Measurements from ENCODE around the gene HBEGF. TPM values are rescaled to one million over a fixed set of nuclear protein-coding genes. Genes with fewer than 3 reads are reported as not detected.
A peak's percentile ranks its signal among the peaks of the same experiment; 100 is the strongest.

Gene HBEGF
- total RNA-seq, 1 donor from 2014 or later, result 15.5 TPM

DNA sequence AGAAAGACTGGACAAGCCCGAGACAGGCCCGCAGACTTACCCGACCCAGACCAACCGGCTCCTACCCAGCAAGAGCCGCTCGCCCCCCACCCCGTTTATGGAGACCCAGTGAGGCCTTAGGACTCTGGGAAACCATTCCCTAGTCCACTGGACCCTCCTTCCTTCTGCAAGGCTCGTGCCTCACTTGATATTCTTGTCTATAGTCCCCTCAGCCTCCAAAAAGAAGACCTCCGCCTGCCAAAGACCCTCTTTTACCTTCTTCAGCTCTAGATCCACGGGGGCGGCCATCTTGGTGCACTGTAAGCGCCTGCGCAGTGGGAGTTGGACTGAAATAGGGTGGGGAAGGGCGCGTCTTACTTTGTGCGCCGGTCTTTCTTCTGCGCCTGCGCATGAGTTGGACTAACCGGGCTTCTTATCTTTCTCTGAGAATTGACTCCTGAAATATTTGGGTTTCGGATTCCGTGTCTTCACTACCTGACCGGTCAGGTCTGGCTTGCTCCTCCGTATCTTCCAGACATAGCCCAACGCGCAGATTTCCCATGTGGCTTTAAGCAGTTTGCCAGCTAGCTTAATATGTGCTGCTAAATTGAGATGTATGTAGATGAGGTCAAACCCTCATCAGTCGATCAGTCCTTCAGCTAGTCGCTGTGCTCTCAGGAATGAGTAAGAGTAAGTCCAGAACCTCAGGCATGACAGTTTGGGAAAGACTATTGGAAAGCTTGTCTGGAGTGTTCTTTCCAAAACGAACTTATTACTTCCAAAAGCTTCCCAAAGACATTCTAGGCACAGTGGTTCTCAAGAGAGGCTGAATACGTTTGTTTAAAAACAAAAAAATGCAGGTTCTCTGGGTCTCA, 43.4 kb downstream of the HBEGF start, which contains the start of gene PFDN1:
TSS of gene PFDN1 (minus strand) at position 316 of the 854 bp plus-strand sequence. CDS start at position 288, 28 bp downstream.
- DNase-seq (ENCODE audit: low read depth in 2 of 2), result peak; percentile 84 to 95

DNA sequence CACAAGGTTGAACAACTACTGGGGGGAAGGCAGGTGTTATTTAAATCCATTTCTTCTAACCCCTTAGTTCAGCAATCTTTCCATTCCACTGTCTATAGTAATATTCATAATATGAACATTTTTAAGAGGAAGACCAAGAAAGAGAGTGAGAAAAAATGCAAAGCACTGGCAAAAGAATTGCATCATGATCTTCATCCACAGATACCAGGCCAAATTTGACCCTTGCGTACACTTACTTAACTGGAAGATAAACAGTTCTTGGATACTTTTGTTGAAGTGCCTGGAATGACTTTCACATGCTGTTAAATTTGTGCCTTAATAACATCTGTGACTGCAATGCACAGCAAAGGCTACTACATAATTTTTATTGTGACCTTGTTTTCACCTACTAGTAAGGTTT, 45.3 kb downstream of the HBEGF start:
- no peak for DNase-seq (ENCODE audit: low read depth in 2 of 2)

DNA sequence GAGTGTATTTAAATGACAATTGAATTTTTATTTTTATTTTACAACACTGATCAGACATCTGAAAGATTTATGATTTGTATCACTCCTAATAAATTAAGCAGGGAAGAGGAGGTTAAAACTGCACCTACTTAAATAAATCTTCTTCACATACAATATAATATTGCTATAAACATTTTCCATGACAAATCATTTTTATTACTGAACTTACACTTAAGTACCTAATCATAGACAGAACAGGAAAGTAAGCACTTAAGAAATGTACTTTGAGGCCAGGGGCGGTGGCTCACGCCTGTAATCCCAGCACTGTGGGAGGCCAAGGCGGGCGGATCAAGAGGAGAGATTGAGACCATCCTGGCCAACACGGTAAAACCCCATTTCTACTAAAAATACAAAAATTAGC, 47.3 kb downstream of the HBEGF start:
- no peak for DNase-seq (ENCODE audit: low read depth in 2 of 2)

DNA sequence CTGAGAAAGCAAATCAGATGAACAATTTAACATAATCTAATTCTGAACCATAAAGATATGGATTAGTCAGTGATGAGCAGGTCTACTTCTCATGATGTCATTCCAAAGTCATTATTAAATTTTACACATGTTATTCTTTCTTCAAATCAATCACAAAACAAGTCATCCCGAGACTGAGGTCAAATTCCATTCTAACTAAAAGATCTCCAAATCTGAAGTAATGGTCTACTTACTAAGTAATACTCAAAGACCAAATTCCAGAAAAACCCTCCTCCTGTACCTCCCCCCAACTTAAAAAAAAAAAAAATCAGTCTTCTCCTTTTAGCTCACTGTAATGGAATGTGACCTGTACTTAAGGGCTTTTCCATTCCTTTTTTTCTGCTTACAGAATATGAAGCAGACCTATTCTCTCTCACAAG, 48.2 kb downstream of the HBEGF start:
- DNase-seq (ENCODE audit: low read depth in 2 of 2), result peak in 1 of 2 donors; percentile 46

DNA sequence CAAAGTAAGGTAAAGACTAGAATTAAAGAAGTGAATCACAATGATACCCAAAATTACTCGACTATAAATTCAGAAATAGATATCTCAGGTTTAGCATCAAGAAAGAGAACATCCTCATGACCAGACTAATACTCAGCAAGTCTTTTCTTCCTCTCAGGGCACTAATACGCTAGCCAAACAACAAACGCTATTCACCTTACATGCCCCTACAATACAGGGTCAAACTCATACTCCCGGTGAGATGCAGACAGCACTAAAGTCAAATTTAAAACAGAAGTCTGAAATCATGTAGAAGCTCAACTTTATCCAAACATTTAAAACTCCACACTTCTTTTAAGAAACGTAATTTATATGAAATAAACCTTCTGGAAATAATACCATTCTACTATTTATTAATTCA, 49.1 kb downstream of the HBEGF start:
- no peak for DNase-seq (ENCODE audit: low read depth in 2 of 2)

DNA sequence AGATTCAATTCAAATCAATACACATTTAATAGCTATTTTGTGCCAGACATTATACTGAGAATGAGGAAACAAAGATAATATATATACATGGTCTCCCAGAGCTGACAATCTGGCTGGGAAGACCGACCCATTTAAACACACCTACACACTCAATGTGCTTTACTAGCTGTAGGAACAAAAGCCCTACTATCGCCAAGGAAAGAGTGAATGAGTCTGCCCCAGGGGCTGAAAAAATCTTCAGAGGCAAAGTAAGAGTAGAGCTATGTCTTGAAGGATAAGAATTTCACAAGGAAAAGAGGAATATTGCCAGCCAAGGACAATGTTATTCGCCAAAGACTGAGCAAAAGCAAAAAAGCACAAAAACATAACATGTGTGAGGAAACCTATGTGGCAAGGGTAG, 50.1 kb downstream of the HBEGF start:
- DNase-seq (ENCODE audit: low read depth in 2 of 2), result no peak

DNA sequence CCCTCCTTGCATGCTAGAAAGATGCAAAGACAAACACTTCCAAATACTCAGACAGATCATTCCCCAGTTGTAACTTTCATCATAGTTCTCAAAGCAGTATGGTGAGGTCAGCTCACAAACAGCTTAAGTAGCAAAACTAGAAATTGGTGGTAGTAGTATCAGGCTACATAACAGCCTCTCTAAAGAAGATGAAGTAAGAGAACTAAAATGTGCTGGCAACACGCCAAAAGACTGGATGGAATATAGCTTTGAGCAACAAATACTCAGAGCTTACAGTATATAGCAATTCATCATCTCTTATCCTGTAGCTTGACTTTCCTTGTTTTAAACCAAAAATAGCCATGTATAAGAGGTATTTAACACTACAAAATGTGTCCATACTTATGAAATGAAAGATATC, 51.0 kb downstream of the HBEGF start:
- peak; percentile 43 to 94 for DNase-seq (ENCODE audit: low read depth in 2 of 2)

DNA sequence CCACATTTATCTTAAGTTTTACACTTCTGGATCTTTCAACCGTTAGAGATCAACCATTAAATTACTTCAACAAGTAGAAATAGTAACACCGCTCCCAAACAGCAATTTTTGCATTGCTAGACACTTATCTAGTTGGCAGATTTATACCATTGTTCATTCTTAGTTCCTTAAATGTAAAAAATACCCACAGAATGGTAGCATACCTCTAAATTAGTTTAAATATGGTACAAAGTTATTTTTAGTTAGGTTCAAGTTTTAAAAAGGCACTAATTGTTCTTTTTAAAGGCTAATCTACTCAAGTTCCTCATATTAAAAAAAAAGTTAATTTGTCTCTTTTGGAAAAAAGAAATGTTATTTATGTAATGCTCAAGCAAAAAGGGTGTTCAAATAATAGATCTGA, 51.6 kb downstream of the HBEGF start:
- no peak for DNase-seq (ENCODE audit: low read depth in 2 of 2)

DNA sequence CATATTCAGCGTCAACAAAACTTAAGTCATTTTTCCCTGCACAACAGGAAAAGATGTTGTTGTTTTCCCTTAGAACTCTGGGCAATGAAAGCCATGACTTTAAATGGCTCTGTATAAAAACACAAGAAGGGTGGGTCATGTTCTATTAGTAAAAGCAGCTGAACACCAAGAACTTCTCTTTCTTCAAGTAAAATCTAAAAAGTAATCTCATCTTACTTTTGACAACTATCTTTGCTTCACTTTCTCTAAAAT, 52.6 kb downstream of the HBEGF start:
- DNase-seq (ENCODE audit: low read depth in 2 of 2), result no peak

DNA sequence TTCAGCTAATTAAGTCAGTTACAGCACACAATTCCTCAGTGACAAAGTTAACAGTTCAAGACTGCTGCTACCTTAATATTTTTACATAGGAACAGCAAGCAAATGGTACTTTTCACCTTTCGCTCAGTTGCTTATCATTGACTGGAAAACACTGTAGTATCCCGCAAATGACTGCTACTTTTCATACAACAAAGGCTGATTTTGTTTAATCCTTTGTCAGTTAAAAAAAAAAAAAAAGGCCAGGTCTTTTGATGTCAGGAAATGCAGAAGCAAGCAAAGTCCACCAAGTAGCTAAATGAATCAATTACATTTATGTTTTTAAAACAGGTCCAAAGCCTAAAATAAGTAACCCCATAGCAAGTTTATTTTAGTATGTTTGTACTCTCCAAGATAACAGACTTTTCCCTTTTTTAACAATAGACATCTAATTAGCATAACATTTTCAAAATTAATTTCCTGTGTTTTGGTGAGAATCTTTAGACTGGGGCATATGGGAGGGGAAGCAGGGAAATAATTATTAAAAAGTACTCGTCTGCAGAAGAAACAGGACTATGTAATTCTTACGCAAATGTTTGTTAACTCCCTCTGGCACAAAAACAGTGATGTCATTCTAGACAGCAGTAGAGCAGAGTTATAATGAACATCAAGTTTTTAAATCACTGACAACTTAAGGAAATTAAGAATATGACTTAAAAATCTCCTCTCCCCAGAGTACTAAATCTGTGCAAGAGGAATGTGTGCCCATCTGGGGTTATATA, 53.1 kb downstream of the HBEGF start:
- DNase-seq (ENCODE audit: low read depth in 2 of 2), result peak in 1 of 2 donors; percentile 65

DNA sequence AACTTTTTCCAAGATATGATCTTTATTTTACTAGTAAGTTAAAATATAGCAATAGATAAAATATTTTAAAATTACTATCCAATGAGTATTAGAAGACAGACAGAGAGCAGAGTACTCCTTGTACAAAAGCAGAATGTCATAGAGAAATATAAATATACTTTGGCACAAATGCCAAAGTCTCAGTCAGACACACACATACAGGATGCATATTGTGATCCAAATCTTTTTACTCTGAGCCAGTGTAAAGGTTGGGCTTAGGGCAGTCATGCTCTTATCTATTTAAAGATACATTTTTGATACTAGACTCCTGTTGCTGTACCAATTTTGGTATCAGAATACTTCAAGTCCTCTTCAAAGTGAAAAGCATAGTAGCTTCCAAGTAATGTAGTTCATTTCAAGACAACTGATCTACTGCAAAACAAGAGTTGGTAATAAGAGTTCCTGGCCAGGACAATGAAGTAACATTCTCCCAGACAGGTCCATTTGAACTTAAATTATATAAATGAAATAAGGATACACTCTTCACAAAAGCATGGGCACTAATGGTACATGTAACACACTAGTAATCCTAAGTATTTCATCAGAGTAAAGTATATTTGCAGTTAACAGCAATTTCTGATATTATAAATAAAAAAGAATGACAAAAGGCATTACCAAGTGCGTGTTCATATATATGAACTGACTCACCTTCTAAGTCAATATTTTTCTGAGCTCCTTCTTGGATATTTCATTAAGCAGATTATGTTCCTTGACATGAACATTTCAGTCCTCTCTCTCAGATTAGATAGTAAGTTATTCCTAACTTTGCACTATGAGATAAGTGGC, 54.0 kb downstream of the HBEGF start:
- DNase-seq (ENCODE audit: low read depth in 2 of 2), result peak in 1 of 2 donors; percentile 76

DNA sequence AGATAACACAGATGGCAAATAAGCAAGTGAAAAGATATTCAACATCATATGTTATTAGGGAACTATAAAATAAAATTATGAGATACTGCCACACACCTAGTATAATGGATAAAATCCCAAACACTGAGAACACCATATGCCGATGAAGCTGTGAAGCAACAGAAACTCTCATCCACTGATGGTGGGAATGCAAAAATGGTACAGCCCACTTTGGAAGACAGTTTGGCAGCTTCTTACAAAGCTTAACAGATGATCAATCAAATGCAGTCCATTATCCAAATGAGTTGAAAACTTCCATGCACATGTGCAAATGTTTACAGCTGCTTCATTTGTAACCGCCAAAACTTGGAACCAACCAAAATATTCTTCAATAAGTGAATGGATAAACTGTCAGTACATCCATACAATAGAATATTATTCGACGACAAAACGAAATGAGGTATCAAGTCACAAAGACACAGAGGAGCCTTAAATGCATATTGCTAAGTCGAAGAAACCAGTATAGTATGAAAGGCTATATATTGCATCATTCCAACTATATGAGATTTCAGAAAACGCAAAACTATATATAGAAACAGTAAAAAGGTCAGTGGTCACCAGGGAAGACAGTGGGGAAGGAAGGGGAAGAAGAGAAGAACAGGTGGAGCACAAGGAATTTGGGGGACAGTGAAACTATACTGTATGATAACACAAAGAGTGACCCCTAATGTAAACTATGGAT, 58.4 kb downstream of the HBEGF start:
- no peak for DNase-seq (ENCODE audit: low read depth in 2 of 2)

DNA sequence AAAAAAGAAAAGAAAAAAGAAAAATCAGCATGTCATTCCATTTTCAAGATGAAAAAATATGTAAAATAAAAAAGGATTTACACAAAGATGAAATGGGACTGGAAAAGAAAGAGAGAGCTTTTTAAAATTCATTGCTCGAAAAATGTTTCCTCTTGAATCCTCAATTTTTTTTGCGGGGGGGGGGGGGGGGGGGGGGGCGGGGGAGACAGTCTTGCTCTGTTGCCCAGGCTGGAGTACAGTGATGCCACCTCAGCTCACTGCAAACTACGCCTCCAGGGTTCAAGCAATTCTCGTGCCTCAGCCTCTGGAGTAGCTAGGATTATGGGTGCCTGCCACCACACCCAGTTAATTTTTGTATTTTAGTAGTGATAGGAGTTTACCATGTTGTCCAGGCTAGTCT, 60.0 kb downstream of the HBEGF start:
- no peak for DNase-seq (ENCODE audit: low read depth in 2 of 2)

DNA sequence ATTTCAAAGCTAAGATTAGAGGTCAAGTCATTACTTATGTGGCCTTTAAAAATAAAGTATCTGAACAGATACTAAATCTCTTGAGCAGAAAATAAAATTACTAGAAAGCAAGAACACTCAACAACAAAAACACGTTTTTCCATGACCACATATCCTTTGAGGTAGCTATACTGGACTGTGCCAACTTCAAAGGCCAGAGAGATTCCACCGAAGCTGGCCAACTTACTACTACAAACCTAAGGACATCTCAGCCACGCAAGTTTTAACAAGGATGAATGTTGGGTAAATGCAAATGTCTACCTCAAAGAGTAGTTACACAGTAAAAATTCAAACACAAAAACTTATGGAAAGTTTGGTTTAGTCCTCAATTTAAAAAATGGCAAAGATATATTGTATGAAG, 62.4 kb downstream of the HBEGF start:
- no peak for DNase-seq (ENCODE audit: low read depth in 2 of 2)

Other genes with a start within 250 kb of the HBEGF start
- gene PURA, start 232.5 kb downstream of the HBEGF start, total RNA-seq, result 4.5 and 7.0 TPM in 2 replicates
- 2.6 and 4.0 TPM in 2 replicates for gene IGIP, start 220.7 kb downstream of the HBEGF start, total RNA-seq
- 11.3 and 16.3 TPM in 2 replicates for gene CYSTM1, start 171.4 kb downstream of the HBEGF start, total RNA-seq
- gene PFDN1, start 43.5 kb downstream of the HBEGF start, total RNA-seq, result 63.2 and 65.4 TPM in 2 replicates
- gene SLC4A9, start 13.6 kb upstream of the HBEGF start, total RNA-seq, result not detected in 2 replicates
- 44.7 and 59.3 TPM in 2 replicates for gene ANKHD1, start 55.2 kb upstream of the HBEGF start, total RNA-seq
- 1.3 and 2.3 TPM in 2 replicates for gene EIF4EBP3, start 201.1 kb upstream of the HBEGF start, total RNA-seq
- 17.5 and 18.2 TPM in 2 replicates for gene SRA1, start 210.9 kb upstream of the HBEGF start, total RNA-seq
- gene APBB3, start 218.0 kb upstream of the HBEGF start, total RNA-seq, result 3.3 and 6.6 TPM in 2 replicates
- 14.8 and 27.9 TPM in 2 replicates for gene SLC35A4, start 218.2 kb upstream of the HBEGF start, total RNA-seq

Measured in dermis microvascular lymphatic vessel endothelial cell (primary cell).